Activated T-cell treated with anti-CD3 and anti-CD28 coated beads, Interleukin-2, amount 50 U/mL, for 1 hour (primary cell): ENCODE measurements around the gene MYO1H.
"Not testable (repeated sequence)": the region's sequence is repeated elsewhere in the genome, so short reads cannot be mapped to it uniquely, and the experiment has no call there.

Experiments used
- DNase-seq: peaks from one replicate; pipeline ENCODE4 v3.0.0-alpha.2; 2020

The MYO1H gene

GRCh38 chr12:109449845-109450532 lies 102.3 kb downstream of the MYO1H start:
- DNase-seq: no peak

- no peak for DNase-seq
Measured at GRCh38 chr12:109450980-109451379, 103.3 kb downstream of the MYO1H start.

GRCh38 chr12:109451400-109451799 lies 103.7 kb downstream of the MYO1H start:
- DNase-seq: no peak

GRCh38 chr12:109452489-109452888 lies 104.8 kb downstream of the MYO1H start:
- no peak for DNase-seq

GRCh38 chr12:109455706-109456105 lies 108.0 kb downstream of the MYO1H start:
- DNase-seq: no peak

GRCh38 chr12:109458086-109458485 lies 110.4 kb downstream of the MYO1H start:
- no peak for DNase-seq

- no peak for DNase-seq
Measured at GRCh38 chr12:109458771-109459208, 111.1 kb downstream of the MYO1H start.

- DNase-seq: no peak
Measured at GRCh38 chr12:109459247-109459646, 111.5 kb downstream of the MYO1H start.

- DNase-seq: no peak
Measured at GRCh38 chr12:109460538-109460937, 112.8 kb downstream of the MYO1H start.

- no peak for DNase-seq
Measured at GRCh38 chr12:109461049-109461845, 113.5 kb downstream of the MYO1H start.

- DNase-seq: no peak
Measured at GRCh38 chr12:109461846-109462756, 114.4 kb downstream of the MYO1H start.

- no peak for DNase-seq
Measured at GRCh38 chr12:109462868-109463692, 115.4 kb downstream of the MYO1H start.

GRCh38 chr12:109463756-109464155 lies 116.1 kb downstream of the MYO1H start:
- DNase-seq: no peak

- DNase-seq: no peak
Measured at GRCh38 chr12:109464642-109465351, 117.1 kb downstream of the MYO1H start.

GRCh38 chr12:109466305-109466704 lies 118.6 kb downstream of the MYO1H start:
- DNase-seq: no peak

- DNase-seq: no peak
Measured at GRCh38 chr12:109466821-109467220, 119.1 kb downstream of the MYO1H start.

GRCh38 chr12:109467978-109468676 lies 120.4 kb downstream of the MYO1H start:
- no peak for DNase-seq

GRCh38 chr12:109469517-109469916 lies 121.8 kb downstream of the MYO1H start:
- DNase-seq: no peak

GRCh38 chr12:109473006-109473405 lies 125.3 kb downstream of the MYO1H start:
- no peak for DNase-seq

- DNase-seq: not testable (repeated sequence)
Measured at GRCh38 chr12:109473526-109474270, 126.0 kb downstream of the MYO1H start.
